Amygdala (tissue), 56 donors: ENCODE measurements around the gene NDST3.

Experiments used
- DNase-seq, 56 donors: peaks; one replicate each; lab custom pipeline; 2025; lab: John Stamatoyannopoulos, UW

NDST3 gene

DNA sequence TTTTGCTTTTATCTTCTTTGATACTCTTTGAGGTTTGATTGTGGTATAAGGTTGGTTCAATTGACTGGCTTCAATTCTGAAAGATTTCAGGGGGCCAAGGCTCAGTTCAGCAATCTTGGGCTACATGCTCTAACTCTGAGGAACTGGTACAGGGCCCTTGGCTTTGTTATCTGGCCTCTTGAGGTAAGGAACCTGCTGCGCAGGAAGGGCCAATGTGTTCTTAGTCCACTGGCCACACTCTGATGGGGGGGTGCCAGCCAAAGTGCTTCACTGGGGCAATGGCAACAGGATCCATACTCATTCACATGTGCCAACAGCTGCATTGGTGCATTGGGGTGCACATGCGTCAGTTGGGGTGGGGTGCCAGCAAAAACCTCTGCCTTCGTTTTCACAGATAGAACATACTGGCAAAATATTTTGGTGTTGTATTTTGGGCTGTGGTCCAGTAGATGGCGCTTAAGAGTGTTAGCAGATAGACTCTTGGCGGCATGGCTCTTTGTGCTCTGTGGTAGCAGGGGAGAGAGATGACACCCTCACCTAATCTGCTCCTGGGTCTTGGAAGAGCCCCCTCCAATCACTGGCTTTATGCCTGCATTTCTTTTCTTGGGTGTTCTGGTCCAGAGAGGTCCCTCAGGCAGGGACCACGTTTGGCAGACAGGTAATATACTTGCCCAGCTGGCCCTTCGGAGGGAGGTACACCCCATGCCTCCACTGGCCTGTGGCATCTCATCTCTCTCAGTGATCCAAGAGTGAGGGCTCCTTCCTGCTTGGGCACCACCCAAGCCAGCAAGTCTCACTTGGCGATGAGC is 42.9 kb downstream of the NDST3 start:
- no peak for DNase-seq

DNA sequence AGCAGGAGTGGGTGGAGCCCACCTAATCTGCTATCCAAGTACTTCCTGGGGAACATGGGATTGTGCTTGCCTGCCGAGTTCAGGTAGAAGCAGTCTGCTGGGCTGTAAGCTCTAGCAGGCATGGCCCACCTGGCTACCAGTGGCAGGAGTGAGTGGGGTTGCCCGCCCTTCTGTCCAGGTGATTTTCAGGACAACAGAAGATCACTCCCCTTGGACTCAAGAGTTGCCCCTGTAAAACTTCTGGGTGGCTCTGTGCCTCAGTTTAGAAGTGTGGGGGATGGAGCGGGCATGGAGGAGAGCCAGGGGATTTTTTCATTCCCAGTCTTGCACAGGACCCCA is 43.5 kb downstream of the NDST3 start:
- no peak for DNase-seq

DNA sequence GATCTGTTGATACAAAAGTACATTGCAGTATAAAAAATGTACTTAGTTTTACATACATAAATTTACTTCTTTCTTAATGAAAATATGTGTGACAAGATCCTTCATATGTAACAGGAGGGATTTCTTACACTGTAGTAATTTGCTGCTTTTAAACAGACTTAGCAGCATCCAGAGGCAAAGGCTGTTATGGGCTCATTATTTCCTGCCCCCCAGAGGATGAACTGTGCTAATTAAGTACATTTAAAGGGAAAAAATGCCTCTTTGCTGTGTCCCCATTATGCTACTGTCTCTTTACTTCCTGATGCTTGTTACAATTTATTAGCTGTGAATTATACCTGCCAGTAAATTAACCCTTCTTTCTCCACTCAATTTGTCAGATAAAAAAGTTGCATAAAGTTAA is 47.1 kb downstream of the NDST3 start:
- no peak for DNase-seq

DNA sequence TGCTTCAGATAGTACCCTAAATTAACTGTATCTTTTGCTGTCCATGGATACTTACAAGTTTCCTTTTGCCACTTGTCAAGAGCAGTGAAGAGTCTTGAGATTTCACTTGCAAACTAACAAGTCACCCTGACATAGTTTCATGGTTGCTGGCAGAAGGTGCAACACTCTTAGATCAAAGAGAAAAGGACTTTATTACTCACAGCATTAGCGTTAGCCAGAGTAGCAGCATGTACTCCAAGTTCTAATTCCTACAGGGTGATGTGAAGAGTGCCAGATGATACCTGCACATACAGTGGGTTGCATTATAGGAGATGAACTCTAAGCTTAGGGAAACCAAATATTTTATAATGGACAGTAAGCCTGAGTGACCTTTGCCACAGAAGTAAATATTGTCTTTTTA is 47.9 kb downstream of the NDST3 start:
- no peak for DNase-seq

DNA sequence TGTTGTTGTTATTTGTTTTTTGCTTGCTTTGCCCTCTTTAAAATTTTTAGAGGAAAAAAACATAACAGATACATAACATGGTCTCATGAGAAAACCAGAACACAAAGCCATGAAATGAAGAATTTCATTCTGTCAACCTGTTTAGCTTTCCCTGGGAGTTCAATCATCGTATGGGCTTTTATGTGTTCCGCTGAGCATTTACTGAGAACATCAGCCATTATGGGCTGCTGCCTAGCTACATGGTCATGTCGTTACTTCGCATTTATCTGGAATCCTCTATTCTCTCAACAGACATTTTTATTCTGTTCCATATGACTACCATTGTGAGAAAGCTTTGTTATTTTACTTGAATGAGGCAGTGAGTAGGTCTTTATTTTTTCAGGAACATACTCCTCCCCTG is 51.4 kb downstream of the NDST3 start:
- DNase-seq, result no peak

DNA sequence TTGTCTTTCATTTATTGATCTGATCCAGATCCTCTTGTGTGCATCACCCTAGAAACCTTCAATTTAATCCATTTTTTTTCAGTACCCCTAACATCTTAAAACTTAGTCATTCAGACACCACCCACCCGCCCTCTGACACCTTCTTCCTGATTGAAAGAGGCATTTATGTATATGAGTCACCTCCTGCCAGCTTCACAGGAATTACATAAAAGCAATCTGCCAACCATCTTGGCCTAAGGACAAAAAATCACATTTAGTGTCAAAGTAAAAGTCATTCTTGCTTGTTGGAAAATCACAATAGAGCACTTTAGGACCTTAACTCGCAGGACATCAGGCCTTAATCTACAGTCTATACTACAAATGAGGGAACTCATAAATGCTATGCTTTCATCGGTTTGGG is 52.1 kb downstream of the NDST3 start:
- peak in 2 of 56 donors; percentile 0 to 7 for DNase-seq

DNA sequence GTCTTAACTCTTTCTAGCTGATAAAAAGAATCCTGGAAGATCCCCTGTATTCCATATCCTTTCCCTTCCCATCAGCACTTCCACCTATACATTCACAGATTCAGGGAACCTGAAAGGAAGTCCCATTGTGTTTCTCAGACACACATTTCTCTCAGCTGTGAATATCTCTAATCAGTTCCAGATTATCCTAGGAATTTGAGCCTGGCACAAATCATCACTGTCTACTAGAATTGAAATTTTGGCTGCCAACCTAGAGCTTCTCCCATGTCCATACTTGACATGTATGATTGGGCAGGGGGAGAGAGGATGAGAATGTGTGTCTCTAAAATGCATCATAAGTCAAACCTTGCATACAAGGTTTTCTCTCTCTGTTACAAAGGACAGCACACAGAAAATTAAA is 53.1 kb downstream of the NDST3 start:
- DNase-seq, result no peak

DNA sequence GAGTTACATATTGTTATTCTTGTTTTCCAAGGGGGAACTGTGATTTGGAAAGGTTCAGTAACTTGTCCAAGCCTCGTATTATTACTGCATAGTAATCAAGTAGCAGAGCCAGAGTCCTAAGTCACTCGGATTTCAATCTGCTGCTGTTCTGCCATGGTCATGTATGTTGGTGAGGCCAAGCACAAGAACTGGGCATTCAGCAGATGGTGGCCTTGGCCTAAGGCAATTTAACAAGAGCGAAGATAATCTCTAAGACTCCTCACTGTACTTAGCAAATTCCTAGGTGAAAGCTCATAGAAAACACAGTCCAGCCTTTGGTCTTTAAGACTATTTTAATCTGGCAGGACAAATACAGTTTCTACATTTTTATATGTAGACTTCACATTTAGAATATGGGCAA is 64.8 kb downstream of the NDST3 start:
- no peak for DNase-seq

DNA sequence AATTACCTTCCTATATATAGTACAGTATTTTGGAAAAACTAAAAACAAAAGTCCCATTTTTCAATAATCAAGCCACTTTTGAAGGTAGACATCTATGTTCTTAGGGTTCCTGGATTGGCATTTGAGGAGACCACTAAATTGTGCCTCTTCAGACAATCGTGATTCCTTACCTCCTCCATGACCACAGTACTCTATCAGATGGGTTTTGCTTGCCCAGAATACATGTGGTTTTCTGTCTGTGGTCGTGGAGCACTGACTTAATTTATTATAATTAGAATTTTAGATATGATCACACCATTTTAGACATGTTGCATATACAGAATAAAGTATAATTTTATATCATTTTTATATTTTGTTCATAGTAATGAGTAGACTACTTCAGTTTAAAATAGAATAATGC is 67.9 kb downstream of the NDST3 start:
- DNase-seq, result no peak

DNA sequence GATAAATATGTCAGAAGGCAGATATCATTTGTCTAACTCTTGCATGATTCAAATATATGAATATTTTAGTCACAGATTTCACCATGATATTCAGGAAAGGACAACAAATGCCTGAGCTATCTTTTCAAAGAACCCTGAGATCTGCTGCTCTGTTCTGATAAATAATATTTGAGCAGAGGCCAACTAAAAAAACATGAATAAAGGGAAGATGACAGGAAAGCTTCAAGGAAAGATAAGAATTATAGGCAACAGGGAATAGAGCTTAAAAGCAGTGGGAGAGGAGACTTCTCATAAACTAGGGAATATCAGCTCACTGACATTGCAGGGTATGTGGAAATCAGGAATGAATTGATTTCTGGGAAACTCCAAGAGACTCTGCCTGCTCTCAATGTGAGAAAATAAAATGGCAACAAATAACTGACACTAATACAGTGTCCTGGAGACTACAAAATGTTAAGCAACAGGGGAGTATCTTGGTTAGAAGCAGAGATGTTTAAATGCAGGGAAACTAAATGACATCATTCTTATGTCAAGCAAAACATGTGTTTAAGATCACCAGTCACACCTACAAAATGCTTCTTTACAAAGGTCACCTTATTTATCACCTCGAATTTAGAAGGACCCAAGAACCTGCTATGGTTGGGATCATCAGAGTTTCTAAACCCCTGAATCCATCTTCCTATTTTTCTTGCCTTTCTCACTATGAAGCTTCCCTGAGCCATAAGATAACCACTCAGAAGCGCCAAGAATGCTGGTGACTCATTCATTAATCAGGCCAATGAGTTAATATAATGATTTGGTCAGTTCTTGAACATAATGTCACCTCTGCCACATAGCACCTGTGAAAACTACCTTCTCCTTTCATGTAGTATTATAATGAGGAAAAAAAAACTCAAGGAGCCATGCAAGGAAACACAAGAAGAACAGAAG is 78.1 kb downstream of the NDST3 start:
- no peak for DNase-seq

DNA sequence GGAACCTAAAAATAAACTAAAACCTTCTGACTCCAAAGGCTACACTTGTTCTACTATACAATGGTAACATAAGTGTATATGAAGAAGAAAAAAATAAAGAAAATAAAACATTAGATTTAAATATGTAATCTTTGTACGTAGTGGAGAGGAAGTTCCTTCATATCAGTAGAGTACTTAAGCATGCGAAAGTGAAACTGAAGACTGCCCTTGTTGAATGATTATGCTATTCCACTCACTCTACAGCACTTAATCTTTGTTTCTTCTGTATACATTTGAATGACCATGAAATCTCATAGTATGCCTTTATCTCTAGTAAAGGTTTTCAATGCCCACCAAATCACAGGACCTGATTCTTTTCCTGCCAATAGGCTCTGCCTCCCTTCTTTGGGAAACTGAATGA is 78.9 kb downstream of the NDST3 start:
- no peak for DNase-seq

DNA sequence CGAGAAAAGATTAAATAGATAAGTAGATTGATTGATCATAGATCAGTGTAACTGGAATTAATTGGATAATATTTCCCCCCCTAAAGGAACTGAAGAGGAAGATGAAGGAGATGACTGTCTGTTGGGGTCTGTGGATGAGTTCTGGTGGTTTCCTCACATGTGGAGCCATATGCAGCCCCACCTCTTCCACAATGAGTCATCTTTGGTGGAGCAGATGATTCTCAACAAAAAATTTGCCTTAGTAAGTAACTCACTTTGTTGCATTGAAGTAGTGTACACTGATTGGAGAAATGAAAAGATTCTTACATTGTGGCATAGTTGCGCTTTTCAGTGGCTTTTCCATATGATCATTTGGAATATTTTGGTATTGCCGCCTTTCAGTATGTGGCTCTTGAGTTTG is 80.4 kb downstream of the NDST3 start:
- no peak for DNase-seq

DNA sequence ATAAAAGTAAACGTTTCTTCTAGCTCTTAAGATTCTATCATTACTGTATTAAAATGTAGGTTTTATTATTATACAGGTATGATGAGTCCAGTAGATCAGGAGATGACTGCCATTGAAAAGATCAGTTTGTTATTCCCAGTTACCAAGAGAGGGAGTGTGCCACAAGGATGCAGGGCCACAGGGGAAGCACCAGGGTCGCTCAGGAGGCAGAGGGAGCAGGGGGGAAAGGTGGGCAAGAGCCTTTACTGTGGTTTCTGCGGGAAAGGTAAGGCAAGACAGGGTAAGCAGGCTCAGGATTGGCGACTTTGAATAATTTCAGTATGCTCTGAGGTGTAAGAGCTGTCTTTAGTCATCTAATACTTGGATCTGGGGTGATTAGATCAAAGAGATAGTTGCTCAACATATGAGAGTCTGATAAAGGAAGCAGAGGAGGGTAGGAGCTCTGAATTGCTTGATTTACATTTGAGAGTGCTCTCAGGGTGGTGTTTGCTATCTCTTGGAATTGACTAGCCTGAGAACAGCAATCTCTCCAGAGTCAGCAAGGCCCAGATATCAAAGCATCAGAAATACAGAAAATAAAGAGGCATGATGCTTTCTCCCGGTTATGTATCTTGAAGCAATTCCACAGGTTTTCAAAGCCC is 86.0 kb downstream of the NDST3 start:
- no peak for DNase-seq

DNA sequence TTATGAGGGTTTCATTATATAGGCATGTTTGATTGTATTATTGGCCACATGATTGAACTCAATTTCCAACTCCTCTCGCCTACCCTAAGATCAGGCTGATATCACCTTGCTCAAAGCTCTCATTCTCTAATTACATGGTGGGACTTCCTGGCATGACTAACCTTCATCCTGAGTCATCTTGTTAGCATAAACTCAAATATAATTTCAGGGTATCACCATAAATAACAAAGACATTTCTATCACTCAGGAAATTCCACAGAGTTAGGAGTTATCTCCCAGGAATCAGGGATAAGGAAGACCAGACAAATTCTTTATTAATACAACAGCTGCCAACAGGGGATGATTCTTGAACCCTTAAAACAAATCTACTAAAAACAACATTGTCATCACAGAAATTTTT is 90.7 kb downstream of the NDST3 start:
- DNase-seq, result no peak

DNA sequence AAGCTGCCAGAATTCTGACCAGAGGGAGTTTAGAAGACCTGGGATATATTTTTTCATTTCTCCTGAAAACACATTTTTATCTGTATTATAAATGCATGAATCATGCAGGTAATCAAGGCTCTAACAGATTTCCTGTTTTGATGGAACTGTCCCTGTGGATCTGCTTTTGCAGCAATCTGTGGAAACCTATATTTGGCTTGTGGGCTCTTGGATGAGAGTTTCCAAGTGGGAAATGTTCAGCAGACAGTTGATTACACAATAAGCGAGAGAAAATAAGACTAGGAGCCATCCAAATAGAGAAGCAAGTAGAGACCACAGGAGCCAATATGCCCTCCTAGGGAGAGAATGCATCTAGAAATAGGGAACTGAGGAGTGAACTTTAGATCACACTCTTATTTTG is 105.0 kb downstream of the NDST3 start:
- DNase-seq, result no peak

DNA sequence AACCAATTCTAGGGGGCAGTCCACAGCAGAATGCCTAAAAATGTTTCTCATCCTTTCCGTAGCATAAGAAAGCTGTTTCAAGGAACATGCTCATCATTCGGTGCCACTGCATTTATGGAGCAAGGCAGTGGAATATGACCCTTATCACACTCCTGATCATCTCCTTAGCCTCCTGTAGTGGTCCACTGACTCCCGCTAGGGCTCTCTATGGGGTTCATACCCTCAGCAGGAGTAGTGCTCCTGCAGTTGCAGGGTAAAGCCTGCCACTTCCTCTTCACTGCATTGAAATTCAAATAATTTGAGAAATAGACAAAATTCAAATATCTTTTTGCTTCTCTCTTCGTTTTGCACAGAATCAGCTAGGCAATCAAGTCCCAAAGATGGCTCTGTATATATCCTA is 107.0 kb downstream of the NDST3 start:
- no peak for DNase-seq

DNA sequence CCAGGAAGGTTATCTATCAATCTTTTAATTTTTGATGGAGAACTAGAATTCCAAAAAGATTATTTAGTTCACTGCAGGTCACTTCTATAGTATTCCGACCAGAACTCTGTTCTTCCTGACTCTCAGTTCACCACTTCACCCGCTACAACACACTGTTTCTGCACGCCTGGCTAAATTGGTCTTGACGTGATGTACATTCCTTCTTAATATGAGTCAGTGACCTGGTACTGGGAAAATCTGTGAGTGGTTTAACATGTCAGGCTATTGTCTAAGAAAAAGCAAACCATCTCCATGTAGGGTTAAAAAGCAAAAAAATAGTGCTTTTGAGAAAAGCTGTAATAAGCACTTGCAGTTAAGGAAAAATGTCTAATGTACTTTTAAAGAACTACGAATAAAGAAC is 120.4 kb downstream of the NDST3 start:
- DNase-seq, result no peak

DNA sequence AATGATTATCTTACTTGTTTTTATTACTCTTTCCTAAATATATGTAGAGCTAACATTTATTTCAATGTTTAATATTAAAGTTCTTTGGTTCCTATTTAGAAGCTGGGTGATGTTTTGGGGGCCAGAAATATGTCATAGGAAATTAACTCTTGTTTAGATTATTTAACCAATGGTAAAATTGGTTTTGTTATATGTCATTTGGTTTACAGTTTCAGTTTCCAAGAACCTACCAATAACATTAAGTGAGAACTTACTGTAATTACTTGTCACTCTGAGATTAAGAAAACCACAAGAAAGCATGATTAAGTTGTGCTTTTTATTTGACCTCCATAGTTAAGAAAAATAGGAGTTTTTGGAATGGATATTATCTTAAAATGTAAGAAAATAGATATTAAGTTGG is 121.2 kb downstream of the NDST3 start:
- DNase-seq, result no peak

DNA sequence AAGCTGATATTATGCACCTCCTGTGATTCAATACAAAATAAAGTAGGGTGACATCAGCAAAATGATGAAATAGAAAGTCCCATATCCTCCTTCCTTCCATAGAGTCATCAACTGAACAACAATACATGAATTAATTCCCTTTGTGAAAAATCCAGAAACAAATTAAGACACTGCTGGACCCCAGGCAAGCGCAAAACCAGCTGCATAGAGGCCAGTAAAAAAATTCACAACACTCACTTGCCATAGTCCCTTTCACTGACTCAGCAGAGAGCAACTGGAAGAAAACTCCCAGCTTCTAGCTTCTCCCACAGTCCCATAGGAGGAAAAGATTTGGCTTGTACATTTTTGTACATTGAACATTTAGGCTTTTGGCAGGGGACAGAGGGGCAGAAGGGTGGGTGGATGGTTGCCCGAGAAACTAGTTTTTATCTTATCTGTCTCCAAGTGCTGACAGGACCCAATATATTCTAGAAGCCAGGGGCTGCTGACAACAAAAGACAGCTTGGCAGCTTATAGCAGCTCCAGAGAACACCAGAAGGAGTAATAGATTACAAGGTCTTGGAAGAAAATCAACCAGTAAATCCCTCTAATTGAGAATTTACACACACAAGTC is 124.6 kb downstream of the NDST3 start:
- no peak for DNase-seq

DNA sequence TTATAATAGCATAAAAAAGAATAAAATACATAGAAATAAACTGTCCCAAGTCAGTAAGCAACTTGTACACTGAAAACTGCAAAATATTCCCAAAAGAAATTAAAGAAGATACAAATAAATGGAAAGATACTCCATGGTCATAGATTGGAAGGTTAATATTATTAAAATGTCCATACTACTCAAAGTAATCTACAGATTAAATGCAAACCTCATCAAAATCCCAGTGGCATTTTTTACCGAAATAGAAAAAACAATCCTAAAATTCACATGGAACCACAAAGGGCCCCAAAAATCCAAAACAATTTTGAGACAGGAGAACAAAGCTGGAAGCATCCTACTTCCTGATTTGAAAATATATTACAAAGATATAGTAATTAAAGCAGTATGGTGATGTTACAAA is 133.0 kb downstream of the NDST3 start:
- no peak for DNase-seq

DNA sequence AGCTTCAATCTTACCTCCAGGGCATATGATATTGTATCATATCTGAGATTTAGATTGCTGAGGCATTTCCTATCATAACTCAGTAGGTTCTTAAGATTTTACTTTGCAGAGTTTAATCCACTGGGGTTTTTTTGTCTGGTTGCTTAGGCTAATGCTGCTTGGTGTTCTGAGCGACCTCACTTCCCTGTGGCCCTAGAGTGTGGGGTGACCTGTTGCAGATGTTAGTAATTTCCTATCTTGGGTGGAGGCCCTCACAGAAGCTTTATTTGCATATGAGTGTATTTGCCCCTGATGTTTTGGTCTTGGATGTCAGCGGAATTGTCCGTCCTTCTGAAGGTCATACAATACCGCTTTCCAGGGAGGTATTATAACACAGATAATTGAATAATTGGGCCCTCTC is 137.1 kb downstream of the NDST3 start:
- DNase-seq, result no peak
